Progenitor cell of endocrine pancreas (in vitro differentiated cells): ENCODE measurements around the gene SLC23A2. TPM values are rescaled to one million over a fixed set of nuclear protein-coding genes. Genes with fewer than 3 reads are reported as not detected.

Experiments used
- DNase-seq: peaks from one replicate; pipeline ENCODE4 v3.0.0; 2021; ENCODE audit warnings: low spot score; ENCODE audit not compliant: unreplicated experiment
- H3K27ac Mint-ChIP-seq: 2 replicates; pipeline ENCODE4 v1.8.0; 2021; ENCODE audit warnings: mild to moderate bottlenecking, moderate library complexity, mixed read lengths
- H3K27me3 Mint-ChIP-seq: 2 replicates; pipeline ENCODE4 v1.8.0; 2021; ENCODE audit warnings: mixed read lengths
- H3K36me3 Mint-ChIP-seq: 2 replicates; pipeline ENCODE4 v1.8.0; 2022; ENCODE audit warnings: mixed read lengths; ENCODE audit not compliant: insufficient read depth
- H3K4me1 Mint-ChIP-seq: 2 replicates; pipeline ENCODE4 v1.8.0; 2021; ENCODE audit warnings: low read depth, mixed read lengths
- H3K4me3 Mint-ChIP-seq: 2 replicates; pipeline ENCODE4 v1.8.0; 2021; ENCODE audit warnings: low read depth, mild to moderate bottlenecking, moderate library complexity, mixed read lengths
- H3K9me3 Mint-ChIP-seq: 2 replicates; pipeline ENCODE4 v1.8.0; 2021; ENCODE audit warnings: low read depth, mixed read lengths
- CTCF ChIP-seq: fragments of 200-600 bp; sonication (generic); IDR thresholded peaks from one replicate; pipeline ENCODE4 v1.5.0; 2021; ENCODE audit warnings: antibody characterized with exemption, mild to moderate bottlenecking; ENCODE audit not compliant: unreplicated experiment
- total RNA-seq: library from RNA; stranded (reverse); gene quantifications from 2 replicates; pipeline ENCODE4 v1.2.1, GENCODE V29; 2021

The SLC23A2 gene
- total RNA-seq, 1 donor from 2014 or later = 23.6 TPM

- no peaks in the 10 kb centered on the region for H3K27me3 Mint-ChIP-seq
- H3K4me3 Mint-ChIP-seq = no peak overlapping the region
- no peak for TF ChIP-seq CTCF
- H3K9me3 Mint-ChIP-seq = peaks cover 4% of the 10 kb centered on the region
- peaks cover 6% of the 10 kb centered on the region for H3K36me3 Mint-ChIP-seq
- no peaks in the 10 kb centered on the region for H3K4me1 Mint-ChIP-seq
- H3K27ac Mint-ChIP-seq = peak overlapping the region; percentile 45
- no peak for DNase-seq
These were observed 50.0 kb downstream of the SLC23A2 start for GRCh38 chr20:4951299-4951698.

DNA sequence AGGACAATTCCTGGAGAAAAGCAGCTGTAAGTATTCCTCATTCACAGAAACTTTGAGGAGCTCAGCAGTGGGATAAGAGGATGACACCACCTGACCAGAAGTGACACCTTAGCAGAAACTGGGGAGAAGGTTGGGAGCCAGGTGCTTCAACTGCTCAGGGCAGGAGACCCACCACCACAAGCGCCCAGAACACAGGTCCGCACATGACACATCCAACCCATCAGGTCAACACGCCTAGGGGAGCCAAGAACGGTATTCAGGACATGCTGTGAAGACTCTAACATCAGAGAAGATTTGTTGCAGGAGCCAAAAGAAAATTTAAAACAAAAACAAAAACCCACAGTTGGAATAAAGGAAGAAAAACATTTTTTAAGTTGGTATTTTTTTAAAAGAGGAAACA lies 50.5 kb downstream of the SLC23A2 start:
- no peaks in the 10 kb centered on the region for H3K27me3 Mint-ChIP-seq
- H3K4me1 Mint-ChIP-seq = no peaks in the 10 kb centered on the region
- H3K4me3 Mint-ChIP-seq = no peak overlapping the region
- H3K36me3 Mint-ChIP-seq = peaks cover 6% of the 10 kb centered on the region
- no peak for DNase-seq
- no peak for TF ChIP-seq CTCF
- peaks cover 4% of the 10 kb centered on the region for H3K9me3 Mint-ChIP-seq
- no peak overlapping the region for H3K27ac Mint-ChIP-seq

DNA sequence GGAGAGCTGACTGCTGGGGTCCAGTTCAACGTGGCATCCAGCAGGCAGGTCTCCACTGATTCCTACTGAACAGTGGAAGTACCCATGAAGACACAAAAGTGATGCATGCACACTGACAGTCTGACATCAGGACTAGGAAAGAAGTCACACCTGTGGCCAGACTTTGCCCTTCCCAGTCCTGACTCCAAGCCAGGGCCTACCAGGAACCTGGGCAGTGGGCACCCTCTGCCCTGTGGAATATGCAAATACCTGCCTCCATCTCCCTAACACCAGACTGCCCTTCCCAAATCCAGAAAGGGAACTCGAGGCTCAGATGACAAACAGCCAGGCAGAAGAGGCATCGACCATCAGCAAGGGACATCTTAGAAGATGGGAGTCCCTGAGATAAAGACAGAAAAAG lies 50.9 kb downstream of the SLC23A2 start:
- no peaks in the 10 kb centered on the region for H3K4me1 Mint-ChIP-seq
- no peaks in the 10 kb centered on the region for H3K27me3 Mint-ChIP-seq
- H3K36me3 Mint-ChIP-seq = peaks cover 6% of the 10 kb centered on the region
- peaks cover 4% of the 10 kb centered on the region for H3K9me3 Mint-ChIP-seq
- H3K27ac Mint-ChIP-seq = no peak overlapping the region
- no peak for TF ChIP-seq CTCF
- no peak for DNase-seq
- no peak overlapping the region for H3K4me3 Mint-ChIP-seq

DNA sequence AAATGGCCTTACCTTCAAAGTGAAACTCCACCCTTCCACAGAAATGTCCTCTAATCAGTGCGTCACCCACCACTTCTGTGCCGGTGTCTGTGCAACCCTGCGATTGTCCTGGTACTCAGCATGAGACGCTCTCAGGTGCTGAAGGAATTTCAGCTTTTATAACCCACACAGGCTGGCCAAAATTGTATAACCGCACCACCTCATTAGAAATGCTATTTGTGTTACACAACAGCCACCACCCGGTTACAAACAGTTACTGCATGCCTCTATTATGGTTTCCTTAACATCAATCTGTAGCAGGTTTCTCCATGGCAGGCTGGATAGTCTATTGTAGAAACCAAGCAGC lies 51.5 kb downstream of the SLC23A2 start:
- no peak overlapping the region for H3K4me3 Mint-ChIP-seq
- H3K27me3 Mint-ChIP-seq = no peaks in the 10 kb centered on the region
- peak overlapping the region; percentile 49 for H3K27ac Mint-ChIP-seq
- no peaks in the 10 kb centered on the region for H3K4me1 Mint-ChIP-seq
- DNase-seq = no peak
- peak; percentile 45 for TF ChIP-seq CTCF
- H3K9me3 Mint-ChIP-seq = peaks cover 4% of the 10 kb centered on the region
- peaks cover 6% of the 10 kb centered on the region for H3K36me3 Mint-ChIP-seq

- H3K4me3 Mint-ChIP-seq = no peak overlapping the region
- peaks cover 4% of the 10 kb centered on the region for H3K9me3 Mint-ChIP-seq
- no peak for TF ChIP-seq CTCF
- peaks cover 6% of the 10 kb centered on the region for H3K36me3 Mint-ChIP-seq
- DNase-seq = no peak
- H3K27ac Mint-ChIP-seq = peak overlapping the region; percentile 64
- H3K27me3 Mint-ChIP-seq = no peaks in the 10 kb centered on the region
- H3K4me1 Mint-ChIP-seq = no peaks in the 10 kb centered on the region
These were observed 53.3 kb downstream of the SLC23A2 start for GRCh38 chr20:4947817-4948559.
